Prostate gland (tissue), 2 donors: ENCODE data around the gene LAPTM4A.

Experiments
- CTCF ChIP-seq, 4 experiments: fragments of 200-600 bp in 2 of 4; fragments of 450-650 bp in 2 of 4; sonication (generic) in 2 of 4; IDR thresholded peaks; 1 replicate in 3 of 4; 2 replicates in 1 of 4; pipeline ENCODE4 v1.5.1; 2016 to 2019; ENCODE audit warnings: antibody characterized with exemption in 4 of 4, mild to moderate bottlenecking in 2 of 4, moderate library complexity in 2 of 4
- POLR2A ChIP-seq: fragments of 450-650 bp; IDR thresholded peaks from one replicate; pipeline ENCODE4 v1.6.1; 2016; ENCODE audit warnings: antibody characterized with exemption, mild to moderate bottlenecking

GRCh38 chr2:20081841-20082240 is 30.4 kb upstream of the LAPTM4A start:
- TF ChIP-seq CTCF (IDR thresholded peaks at IDR 0.05): no peak
- no peak for TF ChIP-seq POLR2A
